ENCODE results near the gene SERINC5. TPM values are rescaled to one million over a fixed set of nuclear protein-coding genes. Genes with fewer than 3 reads are reported as not detected.
A peak's percentile ranks its signal among the peaks of the same experiment; 100 is the strongest.

The SERINC5 gene
- total RNA-seq, 1 experiment from 2014 or later: 128 TPM

DNA sequence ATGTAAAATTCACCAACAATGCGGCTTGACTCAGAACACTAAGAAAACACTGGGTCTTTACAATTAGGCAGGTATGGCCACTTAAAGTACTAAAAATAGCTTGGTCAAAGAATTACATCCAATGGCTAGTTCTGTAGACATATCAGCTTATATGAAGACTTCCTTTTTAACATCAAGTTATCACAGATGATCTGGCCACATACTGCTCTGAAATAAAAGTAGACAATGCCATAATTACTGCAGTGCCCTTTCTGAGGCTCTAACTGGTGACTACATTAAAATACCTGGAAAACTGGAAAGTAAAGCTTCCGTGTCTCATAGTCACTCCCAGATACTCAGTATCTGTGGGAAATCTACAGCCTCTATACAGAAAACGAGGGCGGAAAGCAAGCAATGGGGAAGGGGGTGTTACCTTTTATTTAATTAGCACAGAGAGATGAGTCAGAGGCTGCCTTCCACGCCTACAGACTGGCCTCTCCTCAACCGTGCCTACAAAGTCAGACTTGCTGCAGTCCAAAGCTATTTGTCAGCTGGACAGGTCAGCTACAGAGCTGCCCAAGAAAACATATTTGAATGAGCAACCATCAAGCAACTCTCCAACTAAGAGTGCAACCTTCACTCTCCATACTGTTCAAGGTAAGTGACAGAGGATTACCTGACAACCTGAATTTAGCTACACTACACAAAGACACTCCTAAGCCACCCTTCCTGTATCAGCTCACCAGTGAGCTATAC is 8.7 kb downstream of the SERINC5 start:
- TF ChIP-seq ZNF317 (CRISPR knock-in tag; IDR thresholded peaks at IDR 0.05; ENCODE audit: borderline replicate concordance, low read depth): 0 out of 2 replicates have a peak, but pooled peaks have one; percentile 55
- TF ChIP-seq, protein P1, sequence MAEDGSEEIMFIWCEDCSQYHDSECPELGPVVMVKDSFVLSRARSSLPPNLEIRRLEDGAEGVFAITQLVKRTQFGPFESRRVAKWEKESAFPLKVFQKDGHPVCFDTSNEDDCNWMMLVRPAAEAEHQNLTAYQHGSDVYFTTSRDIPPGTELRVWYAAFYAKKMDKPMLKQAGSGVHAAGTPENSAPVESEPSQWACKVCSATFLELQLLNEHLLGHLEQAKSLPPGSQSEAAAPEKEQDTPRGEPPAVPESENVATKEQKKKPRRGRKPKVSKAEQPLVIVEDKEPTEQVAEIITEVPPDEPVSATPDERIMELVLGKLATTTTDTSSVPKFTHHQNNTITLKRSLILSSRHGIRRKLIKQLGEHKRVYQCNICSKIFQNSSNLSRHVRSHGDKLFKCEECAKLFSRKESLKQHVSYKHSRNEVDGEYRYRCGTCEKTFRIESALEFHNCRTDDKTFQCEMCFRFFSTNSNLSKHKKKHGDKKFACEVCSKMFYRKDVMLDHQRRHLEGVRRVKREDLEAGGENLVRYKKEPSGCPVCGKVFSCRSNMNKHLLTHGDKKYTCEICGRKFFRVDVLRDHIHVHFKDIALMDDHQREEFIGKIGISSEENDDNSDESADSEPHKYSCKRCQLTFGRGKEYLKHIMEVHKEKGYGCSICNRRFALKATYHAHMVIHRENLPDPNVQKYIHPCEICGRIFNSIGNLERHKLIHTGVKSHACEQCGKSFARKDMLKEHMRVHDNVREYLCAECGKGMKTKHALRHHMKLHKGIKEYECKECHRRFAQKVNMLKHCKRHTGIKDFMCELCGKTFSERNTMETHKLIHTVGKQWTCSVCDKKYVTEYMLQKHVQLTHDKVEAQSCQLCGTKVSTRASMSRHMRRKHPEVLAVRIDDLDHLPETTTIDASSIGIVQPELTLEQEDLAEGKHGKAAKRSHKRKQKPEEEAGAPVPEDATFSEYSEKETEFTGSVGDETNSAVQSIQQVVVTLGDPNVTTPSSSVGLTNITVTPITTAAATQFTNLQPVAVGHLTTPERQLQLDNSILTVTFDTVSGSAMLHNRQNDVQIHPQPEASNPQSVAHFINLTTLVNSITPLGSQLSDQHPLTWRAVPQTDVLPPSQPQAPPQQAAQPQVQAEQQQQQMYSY (CRISPR knock-in tag; IDR thresholded peaks at IDR 0.05): no peak
- DNase-seq (ENCODE audit: low spot score): no peak
- H3K27me3 Mint-ChIP-seq (ENCODE audit: low read depth): no peaks in the 10 kb centered on the region; the same call in 1 of the 2 replicates
- H3K4me3 Mint-ChIP-seq: peak overlapping the region; percentile 43
- ChIA-PET CTCF (interaction anchor here (0.8 to 1.9 kb wide), 5 partner anchors 8 to 163 kb away, joined by 3 to 6 read pairs (median 4); partner anchors contain the start of gene SERINC5), POLR2A (interaction anchor here (0.8 to 2.1 kb wide), 5 partner anchors 8 to 111 kb away, joined by 3 to 16 read pairs (median 6); partner anchors contain the start of gene SERINC5)
- H3K4me1 Mint-ChIP-seq: peaks cover 68% of the 10 kb centered on the region
- H3K27ac Mint-ChIP-seq: peak overlapping the region; percentile 97
- H3K9me3 Mint-ChIP-seq: peaks cover 12% of the 10 kb centered on the region
- peaks cover 33% of the 10 kb centered on the region for H3K36me3 Mint-ChIP-seq
- peak; percentile 88 for ATAC-seq

GRCh38 chr5:80246001-80246758 is 9.7 kb downstream of the SERINC5 start:
- H3K27ac Mint-ChIP-seq: peak overlapping the region; percentile 97
- no peaks in the 10 kb centered on the region; the same call in 1 of the 2 replicates for H3K27me3 Mint-ChIP-seq (ENCODE audit: low read depth)
- CTCF ChIA-PET: interaction anchor here (0.6 to 1.9 kb wide), 6 partner anchors 9 to 155 kb away, joined by 3 to 6 read pairs (median 4); partner anchors contain the start of gene SERINC5
- H3K4me1 Mint-ChIP-seq: peaks cover 62% of the 10 kb centered on the region
- DNase-seq (ENCODE audit: low spot score) (no peak), ATAC-seq (peak; percentile 31)
- peaks cover 43% of the 10 kb centered on the region for H3K36me3 Mint-ChIP-seq
- POLR2A ChIA-PET: interaction anchor here (0.5 to 2.1 kb wide), 9 partner anchors 10 to 257 kb away, joined by 3 to 16 read pairs (median 5); partner anchors contain the start of gene SERINC5
- H3K9me3 Mint-ChIP-seq: peaks cover 21% of the 10 kb centered on the region
- peak overlapping the region; percentile 43 for H3K4me3 Mint-ChIP-seq
- TF ChIP-seq FOXP4 (CRISPR knock-in tag; IDR thresholded peaks at IDR 0.05): peak; percentile 33; the same call in 1 of the 2 replicates
- TF ChIP-seq OVOL2 (CRISPR knock-in tag; IDR thresholded peaks at IDR 0.05; ENCODE audit: borderline replicate concordance): no peak
- no peak for TF ChIP-seq CREB1 (CRISPR knock-in tag; IDR thresholded peaks at IDR 0.05)
- no peak for TF ChIP-seq ZNF532 (CRISPR knock-in tag; IDR thresholded peaks at IDR 0.05; ENCODE audit: borderline replicate concordance)
- TF ChIP-seq SMAD3 (CRISPR knock-in tag; IDR thresholded peaks at IDR 0.05; ENCODE audit: borderline replicate concordance): no peak
- no peak for TF ChIP-seq PREB (CRISPR knock-in tag; IDR thresholded peaks at IDR 0.05; ENCODE audit: borderline replicate concordance)
- TF ChIP-seq, protein P2, sequence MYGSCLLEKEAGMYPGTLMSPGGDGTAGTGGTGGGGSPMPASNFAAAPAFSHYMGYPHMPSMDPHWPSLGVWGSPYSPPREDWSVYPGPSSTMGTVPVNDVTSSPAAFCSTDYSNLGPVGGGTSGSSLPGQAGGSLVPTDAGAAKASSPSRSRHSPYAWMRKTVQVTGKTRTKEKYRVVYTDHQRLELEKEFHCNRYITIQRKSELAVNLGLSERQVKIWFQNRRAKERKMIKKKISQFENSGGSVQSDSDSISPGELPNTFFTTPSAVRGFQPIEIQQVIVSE (CRISPR knock-in tag; IDR thresholded peaks at IDR 0.05; ENCODE audit: borderline replicate concordance): no peak
- TF ChIP-seq, protein P3, sequence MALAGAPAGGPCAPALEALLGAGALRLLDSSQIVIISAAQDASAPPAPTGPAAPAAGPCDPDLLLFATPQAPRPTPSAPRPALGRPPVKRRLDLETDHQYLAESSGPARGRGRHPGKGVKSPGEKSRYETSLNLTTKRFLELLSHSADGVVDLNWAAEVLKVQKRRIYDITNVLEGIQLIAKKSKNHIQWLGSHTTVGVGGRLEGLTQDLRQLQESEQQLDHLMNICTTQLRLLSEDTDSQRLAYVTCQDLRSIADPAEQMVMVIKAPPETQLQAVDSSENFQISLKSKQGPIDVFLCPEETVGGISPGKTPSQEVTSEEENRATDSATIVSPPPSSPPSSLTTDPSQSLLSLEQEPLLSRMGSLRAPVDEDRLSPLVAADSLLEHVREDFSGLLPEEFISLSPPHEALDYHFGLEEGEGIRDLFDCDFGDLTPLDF (CRISPR knock-in tag; IDR thresholded peaks at IDR 0.05): no peak
- TF ChIP-seq, protein P4, sequence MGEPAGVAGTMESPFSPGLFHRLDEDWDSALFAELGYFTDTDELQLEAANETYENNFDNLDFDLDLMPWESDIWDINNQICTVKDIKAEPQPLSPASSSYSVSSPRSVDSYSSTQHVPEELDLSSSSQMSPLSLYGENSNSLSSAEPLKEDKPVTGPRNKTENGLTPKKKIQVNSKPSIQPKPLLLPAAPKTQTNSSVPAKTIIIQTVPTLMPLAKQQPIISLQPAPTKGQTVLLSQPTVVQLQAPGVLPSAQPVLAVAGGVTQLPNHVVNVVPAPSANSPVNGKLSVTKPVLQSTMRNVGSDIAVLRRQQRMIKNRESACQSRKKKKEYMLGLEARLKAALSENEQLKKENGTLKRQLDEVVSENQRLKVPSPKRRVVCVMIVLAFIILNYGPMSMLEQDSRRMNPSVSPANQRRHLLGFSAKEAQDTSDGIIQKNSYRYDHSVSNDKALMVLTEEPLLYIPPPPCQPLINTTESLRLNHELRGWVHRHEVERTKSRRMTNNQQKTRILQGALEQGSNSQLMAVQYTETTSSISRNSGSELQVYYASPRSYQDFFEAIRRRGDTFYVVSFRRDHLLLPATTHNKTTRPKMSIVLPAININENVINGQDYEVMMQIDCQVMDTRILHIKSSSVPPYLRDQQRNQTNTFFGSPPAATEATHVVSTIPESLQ (CRISPR knock-in tag; IDR thresholded peaks at IDR 0.05): no peak
- no peak for TF ChIP-seq GTF2I (CRISPR knock-in tag; conservative IDR thresholded peaks at IDR 0.05)
- TF ChIP-seq ZMAT4 (CRISPR knock-in tag; IDR thresholded peaks at IDR 0.05): peak; percentile 81; the same call in 1 of the 2 replicates

Data from WTC11 (cell line).